Trophoblast cell (in vitro differentiated cells and primary cell): ENCODE measurements around the gene MUC16.
A peak's percentile ranks its signal among the peaks of the same experiment; 100 is the strongest.
"Not testable (repeated sequence)": the region's sequence is repeated elsewhere in the genome, so short reads cannot be mapped to it uniquely, and the experiment has no call there.

Experiments used
- DNase-seq, 2 donors: peaks; one replicate each; pipeline ENCODE4 v3.0.0-alpha.2; 2016
- H2AFZ ChIP-seq: 2 replicates; pipeline ENCODE4 v1.6.1; 2013; ENCODE audit warnings: low read length, moderate library complexity, mild to moderate bottlenecking; ENCODE audit not compliant: insufficient read depth, poor library complexity
- H2AK5ac ChIP-seq: 2 replicates; pipeline ENCODE4 v1.6.1; 2013; ENCODE audit warnings: mild to moderate bottlenecking, low read length
- H2BK120ac ChIP-seq: 2 replicates; pipeline ENCODE4 v1.6.1; 2013; ENCODE audit warnings: low read length, mild to moderate bottlenecking, moderate library complexity; ENCODE audit not compliant: insufficient read depth, poor library complexity
- H2BK12ac ChIP-seq: 2 replicates; pipeline ENCODE4 v1.6.1; 2013; ENCODE audit warnings: mild to moderate bottlenecking, low read length, moderate library complexity
- H2BK5ac ChIP-seq: 2 replicates; pipeline ENCODE4 v1.6.1; 2013; ENCODE audit warnings: low read length, low read depth, moderate library complexity, mild to moderate bottlenecking; ENCODE audit not compliant: poor library complexity
- H3K14ac ChIP-seq: 2 replicates; pipeline ENCODE4 v1.6.1; 2013; ENCODE audit warnings: mild to moderate bottlenecking, low read length
- H3K18ac ChIP-seq: 2 replicates; pipeline ENCODE4 v1.6.1; 2013; ENCODE audit warnings: mild to moderate bottlenecking, low read length
- H3K23ac ChIP-seq: 2 replicates; pipeline ENCODE4 v1.6.1; 2013; ENCODE audit warnings: low read length
- H3K27ac ChIP-seq: 2 replicates; pipeline ENCODE4 v1.5.1; 2013; ENCODE audit warnings: low read depth, mild to moderate bottlenecking, inconsistent platforms, low read length, moderate library complexity
- H3K27me3 ChIP-seq: 2 replicates; pipeline ENCODE4 v1.6.1; 2013; ENCODE audit warnings: inconsistent platforms, mild to moderate bottlenecking, low read length, moderate library complexity; ENCODE audit not compliant: insufficient read depth
- H3K36me3 ChIP-seq, 2 experiments: 1 replicate in 1 of 2; 2 replicates in 1 of 2; pipeline ENCODE4 v1.6.1; 2013; ENCODE audit warnings: low read length in 2 of 2, mild to moderate bottlenecking in 2 of 2, moderate library complexity in 1 of 2; ENCODE audit not compliant: insufficient read depth in 2 of 2, control insufficient read depth in 1 of 2
- H3K4ac ChIP-seq: 2 replicates; pipeline ENCODE4 v1.6.1; 2013; ENCODE audit warnings: low read depth, mild to moderate bottlenecking, low read length, moderate library complexity
- H3K4me1 ChIP-seq, 2 experiments: 1 replicate in 1 of 2; 2 replicates in 1 of 2; pipeline ENCODE4 v1.6.1; 2013; ENCODE audit warnings: low read length in 2 of 2, mild to moderate bottlenecking in 2 of 2, moderate library complexity in 1 of 2; ENCODE audit not compliant: insufficient read depth in 2 of 2, control insufficient read depth in 1 of 2
- H3K4me2 ChIP-seq: 2 replicates; pipeline ENCODE4 v1.6.1; 2013; ENCODE audit warnings: inconsistent platforms, mild to moderate bottlenecking, low read length, moderate library complexity
- H3K4me3 ChIP-seq: 2 replicates; pipeline ENCODE4 v1.5.1; 2013; ENCODE audit warnings: mild to moderate bottlenecking, low read depth, low read length, inconsistent platforms
- H3K79me1 ChIP-seq: one replicate; pipeline ENCODE4 v1.6.1; 2013; ENCODE audit warnings: low read length
- H3K79me2 ChIP-seq: 2 replicates; pipeline ENCODE4 v1.6.1; 2013; ENCODE audit warnings: low read length, mild to moderate bottlenecking; ENCODE audit not compliant: control insufficient read depth, insufficient read depth, poor library complexity
- H3K9ac ChIP-seq: 2 replicates; pipeline ENCODE4 v1.6.1; 2013; ENCODE audit warnings: mild to moderate bottlenecking, low read length
- H3K9me3 ChIP-seq: 2 replicates; pipeline ENCODE4 v1.6.1; 2013; ENCODE audit warnings: low read depth, mild to moderate bottlenecking, control low read depth, inconsistent platforms, low read length; ENCODE audit not compliant: insufficient read depth
- H4K12ac ChIP-seq: 2 replicates; pipeline ENCODE4 v1.6.1; 2013; ENCODE audit warnings: low read depth, mild to moderate bottlenecking, low read length, moderate library complexity
- H4K8ac ChIP-seq: 2 replicates; pipeline ENCODE4 v1.6.1; 2013; ENCODE audit warnings: low read depth, mild to moderate bottlenecking, low read length, moderate library complexity
- H4K91ac ChIP-seq: one replicate; pipeline ENCODE4 v1.6.1; 2013; ENCODE audit warnings: low read depth, mild to moderate bottlenecking, low read length, moderate library complexity
- WGBS: extraction: QIAGEN DNeasy Blood & Tissue Kit; methylation state at CpG from one replicate; pipeline ENCODE4 v1.1.7; 2013; ENCODE audit warnings: missing lambda C conversion rate; ENCODE audit not compliant: insufficient read length, insufficient coverage; ENCODE audit errors: extremely low coverage; 5-methylcytosine and 5-hydroxymethylcytosine counted together

The MUC16 gene

DNA sequence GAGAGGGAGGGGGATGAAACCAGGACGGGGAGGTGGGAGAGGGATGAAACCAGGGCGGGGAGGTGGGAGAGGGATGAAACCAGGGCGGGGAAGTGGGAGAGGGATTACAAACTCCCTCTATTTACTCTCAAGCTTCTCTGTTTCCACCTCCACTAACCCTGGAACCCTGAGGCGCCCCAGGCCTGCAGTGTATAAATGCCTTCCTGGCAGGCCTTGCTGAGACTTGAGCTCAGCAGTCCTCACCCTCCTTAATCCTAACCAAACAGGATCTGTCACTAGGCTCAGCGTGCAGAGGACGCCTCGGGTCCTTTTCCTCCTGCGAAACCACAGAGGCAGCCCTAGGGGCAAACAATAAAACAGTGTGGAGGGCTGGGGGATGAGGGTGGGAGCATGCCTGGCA, 44.6 kb upstream of the MUC16 start:
- Histone ChIP-seq H2BK12ac (peak overlapping the region; percentile 28), H2BK5ac (no peak overlapping the region), H3K4me2 (no peak overlapping the region), H3K14ac (no peak overlapping the region), H3K9me3 (no peaks in the 10 kb centered on the region), H3K23ac (no peak overlapping the region), H4K8ac (no peak overlapping the region), H3K36me3 (no peaks in the 10 kb centered on the region), H3K9ac (no peak overlapping the region), H3K4ac (no peak overlapping the region), H3K4me1 (peaks cover 3 to 5% of the 10 kb centered on the region in 2 experiments), H4K12ac (no peak overlapping the region), H3K79me1 (peaks cover 5% of the 10 kb centered on the region), H4K91ac (peak overlapping the region; percentile 76), H3K27me3 (no peaks in the 10 kb centered on the region), H3K4me3 (no peak overlapping the region), H3K27ac (peak overlapping the region; percentile 70), H2BK120ac (no peak overlapping the region), H2AK5ac (no peak overlapping the region), H3K79me2 (no peaks in the 10 kb centered on the region), H3K18ac (no peak overlapping the region), H2AFZ (no peak overlapping the region)
- DNase-seq: peak; percentile 81 to 93
- WGBS: no CpG with 5 or more reads among the region's 8 CpGs

GRCh38 chr19:9054207-9054606, 44.0 kb upstream of the MUC16 start:
- H3K79me1 ChIP-seq: peaks cover 5% of the 10 kb centered on the region
- H2BK5ac ChIP-seq: no peak overlapping the region
- no peak overlapping the region for H3K4me2 ChIP-seq
- no peak overlapping the region for H3K9ac ChIP-seq
- no peak overlapping the region for H3K4me3 ChIP-seq
- H3K36me3 ChIP-seq: no peaks in the 10 kb centered on the region
- no peak overlapping the region for H4K8ac ChIP-seq
- peaks cover 3 to 5% of the 10 kb centered on the region in 2 experiments for H3K4me1 ChIP-seq
- H3K27me3 ChIP-seq: no peaks in the 10 kb centered on the region
- no peak overlapping the region for H4K12ac ChIP-seq
- H3K27ac ChIP-seq: peak overlapping the region; percentile 70
- no peaks in the 10 kb centered on the region for H3K9me3 ChIP-seq
- no peak overlapping the region for H3K14ac ChIP-seq
- peak overlapping the region; percentile 76 for H4K91ac ChIP-seq
- H2AFZ ChIP-seq: no peak overlapping the region
- no peak overlapping the region for H3K18ac ChIP-seq
- no peak for DNase-seq
- H2AK5ac ChIP-seq: no peak overlapping the region
- no peak overlapping the region for H3K23ac ChIP-seq
- H2BK120ac ChIP-seq: peak overlapping the region; percentile 25
- peak overlapping the region; percentile 69 for H2BK12ac ChIP-seq
- no peaks in the 10 kb centered on the region for H3K79me2 ChIP-seq
- H3K4ac ChIP-seq: no peak overlapping the region
- WGBS: no CpG with 5 or more reads among the region's 8 CpGs

- not testable (repeated sequence) for H2AK5ac ChIP-seq, H4K12ac ChIP-seq, DNase-seq, H3K4me1 ChIP-seq, H3K36me3 ChIP-seq, H3K23ac ChIP-seq, H3K27ac ChIP-seq, H2AFZ ChIP-seq, H3K4me3 ChIP-seq, H3K4ac ChIP-seq, H3K9ac ChIP-seq, H4K8ac ChIP-seq, H3K14ac ChIP-seq, H2BK5ac ChIP-seq, H3K4me2 ChIP-seq, H3K9me3 ChIP-seq, H3K27me3 ChIP-seq, H3K79me1 ChIP-seq, H3K79me2 ChIP-seq, H3K18ac ChIP-seq
- H4K91ac ChIP-seq: peak overlapping the region; percentile 2
- H2BK120ac ChIP-seq: peak overlapping the region; percentile 23
- H2BK12ac ChIP-seq: peak overlapping the region; percentile 31
- no CpG with 5 or more reads among the region's 6 CpGs for WGBS
Measured at GRCh38 chr19:9053674-9054073, 43.5 kb upstream of the MUC16 start.

DNA sequence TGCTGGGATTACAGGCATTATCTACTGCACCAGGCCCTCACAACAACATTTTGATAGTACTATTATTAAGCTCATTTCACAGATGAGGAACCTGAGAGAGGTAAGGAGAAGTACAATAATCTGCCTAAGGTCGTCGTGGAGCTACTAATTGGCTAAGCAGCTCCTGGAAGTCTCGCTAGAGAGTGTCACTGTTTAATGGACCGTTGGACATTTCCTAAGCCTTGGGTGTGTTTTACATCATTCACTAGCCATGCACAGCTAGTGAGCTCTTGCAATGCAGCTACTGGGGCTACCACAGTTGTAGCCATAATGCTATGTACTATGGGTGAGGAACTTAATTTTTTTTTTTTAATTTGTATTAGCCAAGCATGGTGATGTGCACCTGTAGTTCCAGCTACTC, 42.7 kb upstream of the MUC16 start:
- peak overlapping the region; percentile 31 for H2BK12ac ChIP-seq
- H3K27ac ChIP-seq: no peak overlapping the region
- H3K4me2 ChIP-seq: no peak overlapping the region
- no peak overlapping the region for H2AK5ac ChIP-seq
- H3K14ac ChIP-seq: no peak overlapping the region
- no peak overlapping the region for H4K12ac ChIP-seq
- no peak overlapping the region for H3K4me3 ChIP-seq
- H3K79me2 ChIP-seq: no peaks in the 10 kb centered on the region
- no peak overlapping the region for H3K23ac ChIP-seq
- no peaks in the 10 kb centered on the region for H3K27me3 ChIP-seq
- H2BK120ac ChIP-seq: no peak overlapping the region
- peak overlapping the region; percentile 37 for H4K91ac ChIP-seq
- H3K18ac ChIP-seq: no peak overlapping the region
- no peaks in the 10 kb centered on the region for H3K36me3 ChIP-seq
- H3K4me1 ChIP-seq: peaks cover 3 to 5% of the 10 kb centered on the region in 2 experiments
- no peak for DNase-seq
- H3K79me1 ChIP-seq: peaks cover 5% of the 10 kb centered on the region
- no peak overlapping the region for H3K4ac ChIP-seq
- peak overlapping the region; percentile 38 for H4K8ac ChIP-seq
- H3K9me3 ChIP-seq: no peaks in the 10 kb centered on the region
- H2AFZ ChIP-seq: no peak overlapping the region
- peak overlapping the region; percentile 21 for H2BK5ac ChIP-seq
- WGBS: no CpG with 5 or more reads among the region's 4 CpGs
- H3K9ac ChIP-seq: no peak overlapping the region
